WTC11 (cell line): ENCODE results near the gene ADH5. TPM values are rescaled to one million over a fixed set of nuclear protein-coding genes. Genes with fewer than 3 reads are reported as not detected.

Experiments used
- ATAC-seq: fragments of 200-7000 bp; cut with Tn5 transposase; 2 replicates; pipeline ENCODE4 v1.10.0; 2021; ENCODE audit warnings: mild to moderate bottlenecking, moderate library complexity
- Bru-seq: library from RNA; stranded (reverse); fragments of 400-500 nt; gene quantifications from one replicate; lab custom pipeline; 2021; lab: Mats Ljungman, UMichigan
- CTCF ChIA-PET: fragments of 300-600 bp; sonication (Branson Sonifier 250); formaldehyde crosslinking; loops from one replicate; lab custom pipeline; 2021; ENCODE audit warnings: antibody characterized with exemption; lab: Charles Lee
- POLR2A ChIA-PET: fragments of 350-600 bp; sonication (Branson Sonifier 250); formaldehyde crosslinking; loops from one replicate; lab custom pipeline; 2021; ENCODE audit warnings: antibody characterized with exemption; lab: Charles Lee
- DNase-seq: peaks from one replicate; pipeline ENCODE4 v3.0.0; 2021; ENCODE audit warnings: low spot score
- H3K27ac Mint-ChIP-seq: 2 replicates; pipeline ENCODE4 v1.8.0; 2021; ENCODE audit warnings: mixed read lengths
- H3K27me3 Mint-ChIP-seq: 2 replicates; pipeline ENCODE4 v1.8.0; 2021; ENCODE audit warnings: low read depth, mild to moderate bottlenecking, moderate library complexity, mixed read lengths
- H3K36me3 Mint-ChIP-seq: 2 replicates; pipeline ENCODE4 v1.8.0; 2021; ENCODE audit warnings: mixed read lengths
- H3K4me1 Mint-ChIP-seq: 2 replicates; pipeline ENCODE4 v1.8.0; 2022; ENCODE audit warnings: mixed read lengths
- H3K4me3 Mint-ChIP-seq: 2 replicates; pipeline ENCODE4 v1.8.0; 2021; ENCODE audit warnings: mild to moderate bottlenecking, moderate library complexity, mixed read lengths
- H3K9me3 Mint-ChIP-seq: 2 replicates; pipeline ENCODE4 v1.8.0; 2021; ENCODE audit warnings: mixed read lengths
- CREM ChIP-seq: sonication (generic); formaldehyde crosslinking; IDR thresholded peaks from 2 replicates; pipeline ENCODE4 v1.8.1; 2022; ENCODE audit warnings: mild to moderate bottlenecking, missing genetic modification reagents, moderate library complexity
- GABPB1 ChIP-seq: sonication (generic); formaldehyde crosslinking; IDR thresholded peaks from 2 replicates; pipeline ENCODE4 v1.8.1; 2023; ENCODE audit warnings: mild to moderate bottlenecking, missing genetic modification reagents
- GTF2I ChIP-seq: fragments of 250-450 bp; sonication (Bioruptor Pico); conservative IDR thresholded peaks from 2 replicates; pipeline ENCODE4 v1.4.0; 2021; ENCODE audit warnings: mild to moderate bottlenecking
- JUN ChIP-seq: sonication (generic); formaldehyde crosslinking; IDR thresholded peaks from 2 replicates; pipeline ENCODE4 v1.8.0; 2023; ENCODE audit warnings: mild to moderate bottlenecking, missing genetic modification reagents
- MXD4 ChIP-seq: fragments of 250-450 bp; sonication (Bioruptor Pico); IDR thresholded peaks from 2 replicates; pipeline ENCODE4 v1.8.0; 2021; ENCODE audit warnings: mild to moderate bottlenecking, moderate library complexity, borderline replicate concordance
- PRRX2 ChIP-seq: fragments of 250-450 bp; sonication (Bioruptor Pico); IDR thresholded peaks from 2 replicates; pipeline ENCODE4 v1.8.0; 2021; ENCODE audit warnings: mild to moderate bottlenecking
- RELA ChIP-seq: sonication (generic); formaldehyde crosslinking; IDR thresholded peaks from 2 replicates; pipeline ENCODE4 v1.8.1; 2022; ENCODE audit warnings: missing genetic modification reagents, mild to moderate bottlenecking, borderline replicate concordance
- SOX15 ChIP-seq: fragments of 250-450 bp; sonication (Bioruptor Pico); IDR thresholded peaks from 2 replicates; pipeline ENCODE4 v1.9.0; 2021; ENCODE audit warnings: mild to moderate bottlenecking
- TCF7 ChIP-seq: sonication (generic); formaldehyde crosslinking; IDR thresholded peaks from 2 replicates; pipeline ENCODE4 v1.8.0; 2022; ENCODE audit warnings: mild to moderate bottlenecking, low read depth, missing genetic modification reagents, moderate library complexity
- TEAD1 ChIP-seq: sonication (generic); formaldehyde crosslinking; IDR thresholded peaks from 2 replicates; pipeline ENCODE4 v1.8.0; 2022; ENCODE audit warnings: mild to moderate bottlenecking, missing genetic modification reagents
- TEAD4 ChIP-seq: sonication (generic); formaldehyde crosslinking; IDR thresholded peaks from 2 replicates; pipeline ENCODE4 v1.8.0; 2022; ENCODE audit warnings: mild to moderate bottlenecking, missing genetic modification reagents
- TP53 ChIP-seq: sonication (generic); formaldehyde crosslinking; IDR thresholded peaks from 2 replicates; pipeline ENCODE4 v1.8.1; 2023; ENCODE audit warnings: mild to moderate bottlenecking, missing genetic modification reagents
- ZNF423 ChIP-seq: fragments of 250-450 bp; sonication (Bioruptor Pico); IDR thresholded peaks from 2 replicates; pipeline ENCODE4 v2.1.2; 2022; ENCODE audit warnings: mild to moderate bottlenecking, moderate library complexity
- long read RNA-seq, 3 experiments: library from RNA in 1 of 3; library from capped mRNA in 1 of 3; library from polyadenylated mRNA in 1 of 3; unstranded in 2 of 3; stranded (forward) in 1 of 3; transcript quantifications; one replicate each; pipeline ENCODE4 v2.0.0, GENCODE V29; 2021
- total RNA-seq: library from RNA; stranded (reverse); gene quantifications from 3 replicates; pipeline ENCODE4 v1.2.3, GENCODE V29; 2021
- TF ChIP-seq, protein P1 (sequence below): sonication (generic); formaldehyde crosslinking; IDR thresholded peaks from 2 replicates; pipeline ENCODE4 v1.8.1; 2022; ENCODE audit warnings: mild to moderate bottlenecking, moderate library complexity, missing genetic modification reagents
- TF ChIP-seq, protein P2 (sequence below): sonication (generic); formaldehyde crosslinking; conservative IDR thresholded peaks from 2 replicates; pipeline ENCODE4 v1.8.1; 2022; ENCODE audit warnings: mild to moderate bottlenecking, missing genetic modification reagents
- TF ChIP-seq, protein P3 (sequence below): sonication (generic); formaldehyde crosslinking; IDR thresholded peaks from 2 replicates; pipeline ENCODE4 v1.8.0; 2023; ENCODE audit warnings: mild to moderate bottlenecking, missing genetic modification reagents
- TF ChIP-seq, protein P4 (sequence below): sonication (generic); formaldehyde crosslinking; IDR thresholded peaks from 2 replicates; pipeline ENCODE4 v1.8.1; 2023; ENCODE audit warnings: mild to moderate bottlenecking, moderate library complexity, missing genetic modification reagents
- TF ChIP-seq, protein P5 (sequence below): sonication (generic); formaldehyde crosslinking; IDR thresholded peaks from 2 replicates; pipeline ENCODE4 v1.8.1; 2023; ENCODE audit warnings: mild to moderate bottlenecking, missing genetic modification reagents, moderate library complexity
- TF ChIP-seq, protein P6 (sequence below): sonication (generic); formaldehyde crosslinking; IDR thresholded peaks from 2 replicates; pipeline ENCODE4 v1.8.0; 2023; ENCODE audit warnings: missing genetic modification reagents, mild to moderate bottlenecking, borderline replicate concordance
- TF ChIP-seq, protein P7 (sequence below): sonication (generic); formaldehyde crosslinking; IDR thresholded peaks from 2 replicates; pipeline ENCODE4 v1.8.0; 2022; ENCODE audit warnings: mild to moderate bottlenecking, missing genetic modification reagents

ADH5 gene
- total RNA-seq (244 to 252 TPM (median 247 TPM) in 3 replicates), Bru-seq, nascent RNA (percentile 96 among the genes with signal in this experiment)
- long read RNA-seq, experiment 1, transcript ADH5-201 (9 exons, 2,615 nt) = major isoform, 714 of 813 reads
- long read RNA-seq, experiment 1, partial matches to known transcripts = 70 of 813 reads
- long read RNA-seq, experiment 1, other reads (novel, unspliced or antisense) = 28 of 813 reads
- long read RNA-seq, experiment 2, transcript ADH5-201 (9 exons, 2,615 nt) = major isoform, 88 of 380 reads
- long read RNA-seq, experiment 2, partial matches to known transcripts = 248 of 380 reads
- long read RNA-seq, experiment 2, other reads (novel, unspliced or antisense) = 42 of 380 reads
- long read RNA-seq, experiment 3, transcript ADH5-201 (9 exons, 2,615 nt) = major isoform, 2,031 of 2,378 reads
- long read RNA-seq, experiment 3, partial matches to known transcripts = 274 of 2,378 reads
- long read RNA-seq, experiment 3, other reads (novel, unspliced or antisense) = 67 of 2,378 reads

DNA sequence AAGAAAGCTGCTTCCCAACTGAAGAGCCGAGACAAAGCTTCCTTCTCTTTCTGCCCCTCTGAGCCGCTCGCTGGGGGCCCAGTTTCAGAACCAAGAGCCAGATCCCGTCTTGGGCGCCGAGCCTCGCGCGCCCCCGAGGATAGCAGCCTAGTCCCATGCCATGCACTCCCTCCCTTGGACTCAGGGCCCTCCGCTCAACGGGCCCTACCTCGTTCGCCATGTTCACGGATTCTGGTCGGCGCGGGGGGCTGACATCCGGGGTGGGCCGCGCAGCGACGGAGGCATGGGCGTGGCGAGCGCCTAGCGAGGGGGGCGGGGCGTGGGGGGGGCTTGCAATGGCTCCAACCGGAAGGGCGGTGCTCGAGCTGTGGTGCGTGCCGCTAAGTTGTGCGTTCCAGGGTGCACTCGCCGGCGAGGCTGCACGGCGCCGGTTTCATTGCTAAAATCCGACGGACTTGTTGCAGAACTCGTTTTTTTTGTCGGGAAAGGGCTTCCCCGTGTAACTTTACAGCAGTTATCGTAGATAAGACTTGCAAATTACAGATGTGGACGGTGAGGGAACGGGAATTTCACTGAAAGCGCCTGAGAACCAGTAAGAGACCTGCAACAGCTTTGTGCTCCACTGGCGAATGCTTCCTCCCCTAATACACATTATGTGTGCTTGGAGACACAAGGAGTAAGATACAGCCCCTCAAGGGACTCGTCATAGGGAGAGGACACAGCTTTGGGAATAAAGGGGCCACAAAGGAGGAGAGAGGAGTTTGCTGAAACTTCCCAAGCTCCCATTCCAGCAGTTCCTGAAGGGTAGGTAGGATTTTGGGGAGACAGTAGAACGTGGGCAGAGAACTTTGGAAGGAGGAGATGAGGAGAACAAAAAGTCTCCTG, at the start of gene ADH5:
Gene ADH5, minus strand, starts transcription at position 308 of the 885 bp plus-strand sequence. Its CDS starts 88 bp downstream, at position 220.
- CTCF ChIA-PET = interaction anchor here (1.0 to 1.3 kb wide), 4 partner anchors 93 to 374 kb away, joined by 3 to 6 read pairs (median 4); partner anchors contain the start of gene METAP1
- H3K27me3 Mint-ChIP-seq = no peaks in the 10 kb centered on the region
- peaks cover 45% of the 10 kb centered on the region for H3K4me1 Mint-ChIP-seq
- TF ChIP-seq GTF2I (CRISPR knock-in tag) = no peak
- no peak for TF ChIP-seq SOX15 (CRISPR knock-in tag)
- TF ChIP-seq TEAD4 (CRISPR knock-in tag) = 0 out of 2 replicates have a peak, but pooled peaks have one; percentile 36
- TF ChIP-seq RELA (CRISPR knock-in tag) = 0 out of 2 replicates have a peak, but pooled peaks have one; percentile 29
- peak; percentile 38; the same call in 1 of the 2 replicates for TF ChIP-seq ZNF423 (CRISPR knock-in tag)
- TF ChIP-seq, protein P1, sequence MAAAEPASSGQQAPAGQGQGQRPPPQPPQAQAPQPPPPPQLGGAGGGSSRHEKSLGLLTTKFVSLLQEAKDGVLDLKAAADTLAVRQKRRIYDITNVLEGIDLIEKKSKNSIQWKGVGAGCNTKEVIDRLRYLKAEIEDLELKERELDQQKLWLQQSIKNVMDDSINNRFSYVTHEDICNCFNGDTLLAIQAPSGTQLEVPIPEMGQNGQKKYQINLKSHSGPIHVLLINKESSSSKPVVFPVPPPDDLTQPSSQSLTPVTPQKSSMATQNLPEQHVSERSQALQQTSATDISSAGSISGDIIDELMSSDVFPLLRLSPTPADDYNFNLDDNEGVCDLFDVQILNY (CRISPR knock-in tag) = peak; percentile 67; the same call in 1 of the 2 replicates
- TF ChIP-seq GABPB1 (CRISPR knock-in tag) = peak; percentile 45; the same call in 1 of the 2 replicates
- TF ChIP-seq, protein P2, sequence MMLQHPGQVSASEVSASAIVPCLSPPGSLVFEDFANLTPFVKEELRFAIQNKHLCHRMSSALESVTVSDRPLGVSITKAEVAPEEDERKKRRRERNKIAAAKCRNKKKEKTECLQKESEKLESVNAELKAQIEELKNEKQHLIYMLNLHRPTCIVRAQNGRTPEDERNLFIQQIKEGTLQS (CRISPR knock-in tag) = no peak
- no peak for TF ChIP-seq TCF7 (CRISPR knock-in tag)
- 0 out of 2 replicates have a peak, but pooled peaks have one; percentile 45 for TF ChIP-seq TP53 (CRISPR knock-in tag)
- no peak for TF ChIP-seq PRRX2 (CRISPR knock-in tag)
- TF ChIP-seq, protein P3, sequence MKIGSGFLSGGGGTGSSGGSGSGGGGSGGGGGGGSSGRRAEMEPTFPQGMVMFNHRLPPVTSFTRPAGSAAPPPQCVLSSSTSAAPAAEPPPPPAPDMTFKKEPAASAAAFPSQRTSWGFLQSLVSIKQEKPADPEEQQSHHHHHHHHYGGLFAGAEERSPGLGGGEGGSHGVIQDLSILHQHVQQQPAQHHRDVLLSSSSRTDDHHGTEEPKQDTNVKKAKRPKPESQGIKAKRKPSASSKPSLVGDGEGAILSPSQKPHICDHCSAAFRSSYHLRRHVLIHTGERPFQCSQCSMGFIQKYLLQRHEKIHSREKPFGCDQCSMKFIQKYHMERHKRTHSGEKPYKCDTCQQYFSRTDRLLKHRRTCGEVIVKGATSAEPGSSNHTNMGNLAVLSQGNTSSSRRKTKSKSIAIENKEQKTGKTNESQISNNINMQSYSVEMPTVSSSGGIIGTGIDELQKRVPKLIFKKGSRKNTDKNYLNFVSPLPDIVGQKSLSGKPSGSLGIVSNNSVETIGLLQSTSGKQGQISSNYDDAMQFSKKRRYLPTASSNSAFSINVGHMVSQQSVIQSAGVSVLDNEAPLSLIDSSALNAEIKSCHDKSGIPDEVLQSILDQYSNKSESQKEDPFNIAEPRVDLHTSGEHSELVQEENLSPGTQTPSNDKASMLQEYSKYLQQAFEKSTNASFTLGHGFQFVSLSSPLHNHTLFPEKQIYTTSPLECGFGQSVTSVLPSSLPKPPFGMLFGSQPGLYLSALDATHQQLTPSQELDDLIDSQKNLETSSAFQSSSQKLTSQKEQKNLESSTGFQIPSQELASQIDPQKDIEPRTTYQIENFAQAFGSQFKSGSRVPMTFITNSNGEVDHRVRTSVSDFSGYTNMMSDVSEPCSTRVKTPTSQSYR (CRISPR knock-in tag) = 0 out of 2 replicates have a peak, but pooled peaks have one; percentile 46
- TF ChIP-seq, protein P4, sequence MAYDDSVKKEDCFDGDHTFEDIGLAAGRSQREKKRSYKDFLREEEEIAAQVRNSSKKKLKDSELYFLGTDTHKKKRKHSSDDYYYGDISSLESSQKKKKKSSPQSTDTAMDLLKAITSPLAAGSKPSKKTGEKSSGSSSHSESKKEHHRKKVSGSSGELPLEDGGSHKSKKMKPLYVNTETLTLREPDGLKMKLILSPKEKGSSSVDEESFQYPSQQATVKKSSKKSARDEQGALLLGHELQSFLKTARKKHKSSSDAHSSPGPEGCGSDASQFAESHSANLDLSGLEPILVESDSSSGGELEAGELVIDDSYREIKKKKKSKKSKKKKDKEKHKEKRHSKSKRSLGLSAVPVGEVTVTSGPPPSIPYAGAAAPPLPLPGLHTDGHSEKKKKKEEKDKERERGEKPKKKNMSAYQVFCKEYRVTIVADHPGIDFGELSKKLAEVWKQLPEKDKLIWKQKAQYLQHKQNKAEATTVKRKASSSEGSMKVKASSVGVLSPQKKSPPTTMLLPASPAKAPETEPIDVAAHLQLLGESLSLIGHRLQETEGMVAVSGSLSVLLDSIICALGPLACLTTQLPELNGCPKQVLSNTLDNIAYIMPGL (CRISPR knock-in tag) = peak; percentile 78
- peak; percentile 74 for TF ChIP-seq TEAD1 (CRISPR knock-in tag)
- TF ChIP-seq MXD4 (CRISPR knock-in tag) = no peak
- TF ChIP-seq, protein P5, sequence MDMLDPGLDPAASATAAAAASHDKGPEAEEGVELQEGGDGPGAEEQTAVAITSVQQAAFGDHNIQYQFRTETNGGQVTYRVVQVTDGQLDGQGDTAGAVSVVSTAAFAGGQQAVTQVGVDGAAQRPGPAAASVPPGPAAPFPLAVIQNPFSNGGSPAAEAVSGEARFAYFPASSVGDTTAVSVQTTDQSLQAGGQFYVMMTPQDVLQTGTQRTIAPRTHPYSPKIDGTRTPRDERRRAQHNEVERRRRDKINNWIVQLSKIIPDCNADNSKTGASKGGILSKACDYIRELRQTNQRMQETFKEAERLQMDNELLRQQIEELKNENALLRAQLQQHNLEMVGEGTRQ (CRISPR knock-in tag) = no peak
- TF ChIP-seq CREM (CRISPR knock-in tag) = peak; percentile 64; the same call in 1 of the 2 replicates
- 0 out of 2 replicates have a peak, but pooled peaks have one; percentile 15 for TF ChIP-seq JUN (CRISPR knock-in tag)
- TF ChIP-seq, protein P6, sequence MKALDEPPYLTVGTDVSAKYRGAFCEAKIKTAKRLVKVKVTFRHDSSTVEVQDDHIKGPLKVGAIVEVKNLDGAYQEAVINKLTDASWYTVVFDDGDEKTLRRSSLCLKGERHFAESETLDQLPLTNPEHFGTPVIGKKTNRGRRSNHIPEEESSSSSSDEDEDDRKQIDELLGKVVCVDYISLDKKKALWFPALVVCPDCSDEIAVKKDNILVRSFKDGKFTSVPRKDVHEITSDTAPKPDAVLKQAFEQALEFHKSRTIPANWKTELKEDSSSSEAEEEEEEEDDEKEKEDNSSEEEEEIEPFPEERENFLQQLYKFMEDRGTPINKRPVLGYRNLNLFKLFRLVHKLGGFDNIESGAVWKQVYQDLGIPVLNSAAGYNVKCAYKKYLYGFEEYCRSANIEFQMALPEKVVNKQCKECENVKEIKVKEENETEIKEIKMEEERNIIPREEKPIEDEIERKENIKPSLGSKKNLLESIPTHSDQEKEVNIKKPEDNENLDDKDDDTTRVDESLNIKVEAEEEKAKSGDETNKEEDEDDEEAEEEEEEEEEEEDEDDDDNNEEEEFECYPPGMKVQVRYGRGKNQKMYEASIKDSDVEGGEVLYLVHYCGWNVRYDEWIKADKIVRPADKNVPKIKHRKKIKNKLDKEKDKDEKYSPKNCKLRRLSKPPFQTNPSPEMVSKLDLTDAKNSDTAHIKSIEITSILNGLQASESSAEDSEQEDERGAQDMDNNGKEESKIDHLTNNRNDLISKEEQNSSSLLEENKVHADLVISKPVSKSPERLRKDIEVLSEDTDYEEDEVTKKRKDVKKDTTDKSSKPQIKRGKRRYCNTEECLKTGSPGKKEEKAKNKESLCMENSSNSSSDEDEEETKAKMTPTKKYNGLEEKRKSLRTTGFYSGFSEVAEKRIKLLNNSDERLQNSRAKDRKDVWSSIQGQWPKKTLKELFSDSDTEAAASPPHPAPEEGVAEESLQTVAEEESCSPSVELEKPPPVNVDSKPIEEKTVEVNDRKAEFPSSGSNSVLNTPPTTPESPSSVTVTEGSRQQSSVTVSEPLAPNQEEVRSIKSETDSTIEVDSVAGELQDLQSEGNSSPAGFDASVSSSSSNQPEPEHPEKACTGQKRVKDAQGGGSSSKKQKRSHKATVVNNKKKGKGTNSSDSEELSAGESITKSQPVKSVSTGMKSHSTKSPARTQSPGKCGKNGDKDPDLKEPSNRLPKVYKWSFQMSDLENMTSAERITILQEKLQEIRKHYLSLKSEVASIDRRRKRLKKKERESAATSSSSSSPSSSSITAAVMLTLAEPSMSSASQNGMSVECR (CRISPR knock-in tag) = peak; percentile 52; the same call in 1 of the 2 replicates
- TF ChIP-seq, protein P7, sequence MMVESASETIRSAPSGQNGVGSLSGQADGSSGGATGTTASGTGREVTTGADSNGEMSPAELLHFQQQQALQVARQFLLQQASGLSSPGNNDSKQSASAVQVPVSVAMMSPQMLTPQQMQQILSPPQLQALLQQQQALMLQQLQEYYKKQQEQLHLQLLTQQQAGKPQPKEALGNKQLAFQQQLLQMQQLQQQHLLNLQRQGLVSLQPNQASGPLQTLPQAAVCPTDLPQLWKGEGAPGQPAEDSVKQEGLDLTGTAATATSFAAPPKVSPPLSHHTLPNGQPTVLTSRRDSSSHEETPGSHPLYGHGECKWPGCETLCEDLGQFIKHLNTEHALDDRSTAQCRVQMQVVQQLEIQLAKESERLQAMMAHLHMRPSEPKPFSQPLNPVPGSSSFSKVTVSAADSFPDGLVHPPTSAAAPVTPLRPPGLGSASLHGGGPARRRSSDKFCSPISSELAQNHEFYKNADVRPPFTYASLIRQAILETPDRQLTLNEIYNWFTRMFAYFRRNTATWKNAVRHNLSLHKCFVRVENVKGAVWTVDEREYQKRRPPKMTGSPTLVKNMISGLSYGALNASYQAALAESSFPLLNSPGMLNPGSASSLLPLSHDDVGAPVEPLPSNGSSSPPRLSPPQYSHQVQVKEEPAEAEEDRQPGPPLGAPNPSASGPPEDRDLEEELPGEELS (CRISPR knock-in tag) = 0 out of 2 replicates have a peak, but pooled peaks have one; percentile 61

More for the DNA sequence above, at the start of gene ADH5:
- Mint-ChIP-seq H3K36me3 (peaks cover 27% of the 10 kb centered on the region), H3K27ac (peak within 1 kb of the TSS; percentile 99), H3K4me3 (peak within 1 kb of the TSS; percentile 92), H3K9me3 (0 out of 2 replicates have a peak, but pooled peaks cover 5% of the 10 kb centered on the region)
- peak; percentile 77 for DNase-seq
- POLR2A ChIA-PET = interaction anchor here (0.6 to 1.5 kb wide), 5 partner anchors 93 to 828 kb away, joined by 3 to 11 read pairs (median 6); partner anchors contain the start of genes EIF4E, METAP1 and RAP1GDS1
- peak; percentile 87 for ATAC-seq
